CD14-positive monocyte (primary cell): ENCODE measurements around the gene TRRAP. TPM values are rescaled to one million over a fixed set of nuclear protein-coding genes. Genes with fewer than 3 reads are reported as not detected.

Source experiments
- DNase-seq, 3 donors: peaks; one replicate each; pipeline ENCODE4 v3.0.0-alpha.2; 2011 to 2022
- H2AFZ ChIP-seq: 2 replicates; pipeline ENCODE4 v1.6.0; 2012; ENCODE audit warnings: mild to moderate bottlenecking, low read depth, low read length, inconsistent platforms; ENCODE audit not compliant: insufficient read depth, poor library complexity, severe bottlenecking
- H3K27ac ChIP-seq, 2 donors: 1 replicate in 1 of 2; 2 replicates in 1 of 2; pipeline ENCODE4 v1.5.1; 2012 to 2013; ENCODE audit warnings: low read length in 2 of 2, control low read depth in 1 of 2, inconsistent platforms in 1 of 2, low read depth in 1 of 2, mild to moderate bottlenecking in 1 of 2
- H3K27me3 ChIP-seq, 2 donors: one replicate each; pipeline versions ENCODE4 v1.6.0 to v1.6.1; 2011 to 2013; ENCODE audit warnings: low read length in 2 of 2; ENCODE audit not compliant: control insufficient read depth in 2 of 2, insufficient read depth in 2 of 2
- H3K36me3 ChIP-seq, 2 donors: replicated peaks in 1 of 2; 1 replicate in 1 of 2; 2 replicates in 1 of 2; pipeline versions ENCODE4 v1.5.1 to v1.6.1; 2012 to 2013; ENCODE audit warnings: low read length in 2 of 2, control low read depth in 1 of 2, inconsistent platforms in 1 of 2, mild to moderate bottlenecking in 1 of 2; ENCODE audit not compliant: insufficient read depth in 2 of 2, control insufficient read depth in 1 of 2
- H3K4me1 ChIP-seq, 2 donors: 1 replicate in 1 of 2; 2 replicates in 1 of 2; pipeline versions ENCODE4 v1.5.1 to v1.6.1; 2012 to 2013; ENCODE audit warnings: low read length in 2 of 2, control low read depth in 1 of 2, inconsistent platforms in 1 of 2, mild to moderate bottlenecking in 1 of 2, moderate library complexity in 1 of 2; ENCODE audit not compliant: insufficient read depth in 2 of 2, control insufficient read depth in 1 of 2
- H3K4me2 ChIP-seq: replicated peaks from 2 replicates; pipeline ENCODE3; 2012; ENCODE audit warnings: low read length, moderate library complexity, mild to moderate bottlenecking; ENCODE audit not compliant: poor library complexity, severe bottlenecking; ENCODE audit errors: extremely low read depth
- H3K4me3 ChIP-seq, 3 experiments: fragments of 200-600 bp in 1 of 3; sonication (generic) in 1 of 3; replicated peaks in 1 of 3; 1 replicate in 2 of 3; 2 replicates in 1 of 3; pipeline ENCODE4 v1.5.1; 2011 to 2013; ENCODE audit warnings: low read length in 3 of 3, mild to moderate bottlenecking in 3 of 3, control low read depth in 2 of 3, low read depth in 2 of 3, inconsistent platforms in 1 of 3, moderate library complexity in 1 of 3
- H3K79me2 ChIP-seq: 2 replicates; pipeline ENCODE4 v1.6.0; 2012; ENCODE audit warnings: mild to moderate bottlenecking, control low read depth, inconsistent platforms, low read length, moderate library complexity; ENCODE audit not compliant: insufficient read depth
- H3K9ac ChIP-seq: 2 replicates; pipeline ENCODE4 v1.6.0; 2017; ENCODE audit warnings: low read length, mild to moderate bottlenecking; ENCODE audit not compliant: insufficient read depth, poor library complexity, severe bottlenecking
- H3K9me3 ChIP-seq, 2 donors: replicated peaks in 1 of 2; 1 replicate in 1 of 2; 2 replicates in 1 of 2; pipeline versions ENCODE4 v1.5.1 to v1.6.1; 2012 to 2013; ENCODE audit warnings: low read length in 2 of 2, control low read depth in 1 of 2; ENCODE audit not compliant: control insufficient read depth in 1 of 2, insufficient read depth in 1 of 2
- H4K20me1 ChIP-seq: 2 replicates; pipeline ENCODE4 v1.6.0; 2012; ENCODE audit warnings: mild to moderate bottlenecking, low read length, control low read depth, moderate library complexity; ENCODE audit not compliant: insufficient read depth
- H3K27ac Mint-ChIP-seq, 7 donors: one replicate each; pipeline ENCODE4 v1.8.0; 2020; ENCODE audit warnings: mild to moderate bottlenecking in 7 of 7, mixed read lengths in 7 of 7, moderate library complexity in 6 of 7, inconsistent platforms in 2 of 7
- H3K27me3 Mint-ChIP-seq, 3 donors: one replicate each; pipeline ENCODE4 v1.8.0; 2021 to 2022; ENCODE audit warnings: low read depth in 3 of 3, mild to moderate bottlenecking in 3 of 3, mixed read lengths in 3 of 3, moderate library complexity in 3 of 3, inconsistent platforms in 1 of 3
- H3K36me3 Mint-ChIP-seq, 2 donors: one replicate each; pipeline ENCODE4 v1.8.0; 2020; ENCODE audit warnings: mixed read lengths in 2 of 2, inconsistent platforms in 1 of 2, mild to moderate bottlenecking in 1 of 2
- H3K4me1 Mint-ChIP-seq: one replicate; pipeline ENCODE4 v1.8.0; 2020; ENCODE audit warnings: mild to moderate bottlenecking, mixed read lengths
- H3K4me3 Mint-ChIP-seq, 2 donors: one replicate each; pipeline ENCODE4 v1.8.0; 2020; ENCODE audit warnings: mild to moderate bottlenecking in 2 of 2, mixed read lengths in 2 of 2, moderate library complexity in 1 of 2
- H3K9me3 Mint-ChIP-seq, 7 donors: one replicate each; pipeline ENCODE4 v1.8.0; 2020 to 2022; ENCODE audit warnings: mixed read lengths in 7 of 7, mild to moderate bottlenecking in 6 of 7, moderate library complexity in 6 of 7, inconsistent platforms in 2 of 7
- CTCF ChIP-seq: fragments of 200-600 bp; IDR thresholded peaks from one replicate; pipeline ENCODE4 v1.8.0; 2022; ENCODE audit warnings: antibody characterized with exemption, mild to moderate bottlenecking
- WGBS: methylation state at CpG from one replicate; pipeline ENCODE4 v1.1.5; 2013; ENCODE audit warnings: missing lambda C conversion rate; ENCODE audit not compliant: insufficient coverage; 5-methylcytosine and 5-hydroxymethylcytosine counted together
- intact Hi-C, 2 donors: fragments of 100-400 bp; cut with micrococcal nuclease; formaldehyde crosslinking; loops; one replicate each; pipeline versions ENCODE4 v1.15.0 to v1.15.1; 2023
- polyA plus RNA-seq, 3 donors: library from polyadenylated mRNA; depleted of rRNA in 1 of 3; unstranded in 2 of 3; stranded (reverse) in 1 of 3; fragments of 300-500 nt in 2 of 3; fragments of >200 nt in 1 of 3; fragmentation: Illumina TruSeq in 2 of 3; gene quantifications; 1 replicate in 2 of 3; 2 replicates in 1 of 3; pipeline ENCODE4 v1.2.3, GENCODE V29; 2012 to 2021

Gene TRRAP
- polyA plus RNA-seq, 3 donors: 0.67 to 12.2 (median 1.2) TPM

- no peak overlapping the region for H3K27ac ChIP-seq
- no peak overlapping the region for H3K9ac ChIP-seq
- H3K4me2 ChIP-seq: no peak overlapping the region
- no peaks in the 10 kb centered on the region for H3K79me2 ChIP-seq
- H2AFZ ChIP-seq: no peak overlapping the region
- H3K27me3 ChIP-seq: no peaks in the 10 kb centered on the region
- peaks cover 27 to 33% of the 10 kb centered on the region in 2 donors for H3K36me3 ChIP-seq
- Mint-ChIP-seq H3K27me3 (peaks cover 0 to 2% (median 0%) of the 10 kb centered on the region in 3 donors), H3K36me3 (peaks cover 37 to 59% of the 10 kb centered on the region in 2 donors), H3K27ac (no peak overlapping the region), H3K9me3 (peaks cover 0 to 1% (median 0%) of the 10 kb centered on the region in 7 donors), H3K4me1 (peaks cover 11% of the 10 kb centered on the region), H3K4me3 (no peak overlapping the region)
- H3K4me3 ChIP-seq: no peak overlapping the region
- no peaks in the 10 kb centered on the region for H3K9me3 ChIP-seq
- H3K4me1 ChIP-seq: peaks cover 0 to 6% of the 10 kb centered on the region in 2 donors
- intact Hi-C loops: no loop called here
- H4K20me1 ChIP-seq: peaks cover 6% of the 10 kb centered on the region
- no peak for DNase-seq
- no peak for TF ChIP-seq CTCF
Measured at GRCh38 chr7:99024066-99024465, 145.7 kb downstream of the TRRAP start.

- Mint-ChIP-seq H3K4me3 (no peak overlapping the region), H3K27ac (no peak overlapping the region), H3K9me3 (peaks cover 0 to 3% (median 0%) of the 10 kb centered on the region in 7 donors), H3K4me1 (peaks cover 6% of the 10 kb centered on the region), H3K27me3 (peaks cover 0 to 2% (median 0%) of the 10 kb centered on the region in 3 donors), H3K36me3 (peaks cover 52 to 74% of the 10 kb centered on the region in 2 donors)
- Histone ChIP-seq H3K9me3 (no peaks in the 10 kb centered on the region), H4K20me1 (peaks cover 6% of the 10 kb centered on the region), H3K36me3 (peaks cover 45 to 48% of the 10 kb centered on the region in 2 donors), H3K79me2 (no peaks in the 10 kb centered on the region), H3K27me3 (no peaks in the 10 kb centered on the region), H3K27ac (no peak overlapping the region), H3K4me3 (no peak overlapping the region), H3K4me2 (no peak overlapping the region), H3K9ac (no peak overlapping the region), H2AFZ (no peak overlapping the region), H3K4me1 (peaks cover 0 to under 1% of the 10 kb centered on the region in 2 donors)
- no peak for DNase-seq
- WGBS: 100% methylated on average over 1 of the region's 3 CpGs
- intact Hi-C loops: no loop called here
- TF ChIP-seq CTCF: no peak
Measured at GRCh38 chr7:99027241-99027640, 148.9 kb downstream of the TRRAP start.
